ENCODE data around the gene SEMA5A.

DNA sequence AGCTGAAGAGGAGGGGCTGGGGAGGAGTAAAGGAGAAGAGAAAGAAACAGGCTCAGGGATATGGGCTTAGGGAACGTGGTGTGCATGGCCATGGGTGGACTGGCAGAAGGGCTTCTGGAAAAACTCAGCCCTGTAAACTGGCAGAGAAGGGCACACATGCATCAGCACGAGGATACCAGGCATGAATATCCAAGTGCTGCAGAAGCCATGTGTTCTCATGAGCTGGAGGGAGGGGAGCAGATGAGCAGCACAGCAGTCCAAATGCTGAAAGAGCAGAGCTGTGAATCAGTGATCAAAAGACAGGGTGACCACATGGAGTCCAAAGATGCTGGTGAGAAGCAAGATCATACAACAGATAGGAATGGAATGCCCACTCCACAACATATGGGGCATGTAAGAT, 72.3 kb downstream of the SEMA5A start:
- no peak for TF ChIP-seq POLR2A (IDR thresholded peaks at IDR 0.05)
- TF ChIP-seq, protein P1, sequence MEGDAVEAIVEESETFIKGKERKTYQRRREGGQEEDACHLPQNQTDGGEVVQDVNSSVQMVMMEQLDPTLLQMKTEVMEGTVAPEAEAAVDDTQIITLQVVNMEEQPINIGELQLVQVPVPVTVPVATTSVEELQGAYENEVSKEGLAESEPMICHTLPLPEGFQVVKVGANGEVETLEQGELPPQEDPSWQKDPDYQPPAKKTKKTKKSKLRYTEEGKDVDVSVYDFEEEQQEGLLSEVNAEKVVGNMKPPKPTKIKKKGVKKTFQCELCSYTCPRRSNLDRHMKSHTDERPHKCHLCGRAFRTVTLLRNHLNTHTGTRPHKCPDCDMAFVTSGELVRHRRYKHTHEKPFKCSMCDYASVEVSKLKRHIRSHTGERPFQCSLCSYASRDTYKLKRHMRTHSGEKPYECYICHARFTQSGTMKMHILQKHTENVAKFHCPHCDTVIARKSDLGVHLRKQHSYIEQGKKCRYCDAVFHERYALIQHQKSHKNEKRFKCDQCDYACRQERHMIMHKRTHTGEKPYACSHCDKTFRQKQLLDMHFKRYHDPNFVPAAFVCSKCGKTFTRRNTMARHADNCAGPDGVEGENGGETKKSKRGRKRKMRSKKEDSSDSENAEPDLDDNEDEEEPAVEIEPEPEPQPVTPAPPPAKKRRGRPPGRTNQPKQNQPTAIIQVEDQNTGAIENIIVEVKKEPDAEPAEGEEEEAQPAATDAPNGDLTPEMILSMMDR (IDR thresholded peaks at IDR 0.05): no peak

Data from gastroesophageal sphincter (tissue), 3 donors.